Panc1 (cell line): Measurements from ENCODE around the gene GAL3ST2. TPM values are rescaled to one million over a fixed set of nuclear protein-coding genes. Genes with fewer than 3 reads are reported as not detected.

Experiments
- ATAC-seq: fragments of 200-7000 bp; cut with Tn5 transposase; 2 replicates; pipeline ENCODE4 v1.9.1; 2020; ENCODE audit warnings: mild to moderate bottlenecking, moderate library complexity
- BruUV-seq: library from RNA; stranded (reverse); fragments of 400-500 nt; replicated peaks from 2 replicates; lab custom pipeline; 2021; lab: Mats Ljungman, UMichigan
- CTCF ChIA-PET: fragments of 300-600 bp; sonication (Branson Sonifier 250); formaldehyde crosslinking; loops from one replicate; lab custom pipeline; 2022; ENCODE audit warnings: antibody characterized with exemption; lab: Charles Lee
- POLR2A ChIA-PET: fragments of 300-600 bp; sonication (Branson Sonifier 250); formaldehyde crosslinking; loops from one replicate; lab custom pipeline; 2022; ENCODE audit warnings: antibody characterized with exemption; lab: Charles Lee
- DNase-seq: peaks from one replicate; pipeline ENCODE4 v3.0.0-alpha.2; 2010; ENCODE audit warnings: low read depth, low spot score
- H3K27ac ChIP-seq: 2 replicates; pipeline ENCODE4 v1.5.1; 2011; ENCODE audit warnings: mild to moderate bottlenecking, low read length, inconsistent platforms
- H3K27me3 ChIP-seq: fragments of 200-500 bp; sonication (Bioruptor generic); 2 replicates; pipeline ENCODE4 v1.6.0; 2014; ENCODE audit warnings: low read length, inconsistent platforms; ENCODE audit not compliant: control insufficient read depth, insufficient read depth
- H3K36me3 ChIP-seq: fragments of 200-500 bp; sonication (Bioruptor generic); 2 replicates; pipeline ENCODE4 v1.5.1; 2014; ENCODE audit warnings: inconsistent platforms, mild to moderate bottlenecking, low read length, moderate library complexity; ENCODE audit not compliant: control insufficient read depth, insufficient read depth
- H3K4me1 ChIP-seq: 2 replicates; pipeline ENCODE4 v1.5.1; 2011; ENCODE audit warnings: inconsistent platforms, mild to moderate bottlenecking, low read length, moderate library complexity; ENCODE audit not compliant: control insufficient read depth, insufficient read depth
- H3K4me3 ChIP-seq, 2 experiments: 2 replicates each; pipeline ENCODE4 v1.5.1; 2011 to 2012; ENCODE audit warnings: low read depth in 2 of 2, low read length in 2 of 2, mild to moderate bottlenecking in 2 of 2, inconsistent platforms in 1 of 2, moderate library complexity in 1 of 2
- H3K9me3 ChIP-seq: fragments of 200-500 bp; sonication (Bioruptor generic); 2 replicates; pipeline ENCODE4 v1.5.1; 2014; ENCODE audit warnings: low read depth, mild to moderate bottlenecking, inconsistent platforms, low read length, moderate library complexity; ENCODE audit not compliant: control insufficient read depth, insufficient read depth
- CTCF ChIP-seq: fragments of 450-650 bp; IDR thresholded peaks from 2 replicates; pipeline ENCODE4 v1.5.1; 2017; ENCODE audit warnings: mild to moderate bottlenecking
- SIN3A ChIP-seq: IDR thresholded peaks from 2 replicates; pipeline ENCODE4 v1.6.1; 2012; ENCODE audit warnings: low read depth, mild to moderate bottlenecking, low read length, moderate library complexity, borderline replicate concordance; ENCODE audit not compliant: insufficient read depth
- TCF7L2 ChIP-seq: IDR thresholded peaks from 2 replicates; pipeline ENCODE4 v1.6.1; 2011; ENCODE audit warnings: mild to moderate bottlenecking, low read depth, low read length, inconsistent platforms
- in situ Hi-C: cut with HindIII; loops from 2 replicates; pipeline ENCODE4 v1.10.0; 2016; ENCODE audit warnings: low sequenced_read_pairs, low pct_unique_long_range_greater_than_20kb
- intact Hi-C: fragments of 100-400 bp; cut with micrococcal nuclease; formaldehyde crosslinking; loops from one replicate; pipeline ENCODE4 v1.10.0; 2022; ENCODE audit not compliant: unreplicated experiment
- total RNA-seq: library from RNA; stranded (reverse); gene quantifications from one replicate; pipeline ENCODE4 v1.2.1, GENCODE V29; 2021; ENCODE audit not compliant: unreplicated experiment
- TF ChIP-seq, protein P1 (sequence below), 2 experiments: IDR thresholded peaks; 2 replicates each; pipeline ENCODE4 v1.6.1; 2011 to 2012; ENCODE audit warnings: low read depth in 2 of 2, control low read depth in 1 of 2, low read length in 1 of 2, mild to moderate bottlenecking in 1 of 2, moderate library complexity in 1 of 2; ENCODE audit not compliant: insufficient read depth in 1 of 2

The GAL3ST2 gene
- total RNA-seq, 1 experiment from 2014 or later: 1.6 TPM

DNA sequence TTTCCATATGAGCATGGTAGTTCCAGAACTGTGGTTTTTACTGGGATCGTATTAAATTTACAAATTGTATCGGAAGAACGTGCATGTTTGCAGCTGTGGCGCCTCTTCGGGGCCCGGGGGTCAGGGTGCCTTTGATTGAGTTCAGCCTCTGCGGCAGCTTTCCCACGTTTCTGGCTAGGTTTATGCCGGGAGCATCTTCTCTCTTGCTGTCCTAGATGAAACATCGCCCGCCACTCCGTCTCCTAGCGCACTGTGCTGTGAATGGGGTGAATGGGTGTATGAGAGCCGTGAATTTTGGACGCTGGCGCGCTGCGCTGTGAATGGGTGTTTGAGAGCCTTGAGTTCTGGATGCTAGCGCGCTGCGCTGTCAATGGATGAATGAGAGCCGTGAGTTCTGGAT is 69.8 kb downstream of the GAL3ST2 start:
- no peak overlapping the region for H3K27ac ChIP-seq
- no peak for ATAC-seq
- intact Hi-C loops: no loop called here
- BruUV-seq: no TSS peak
- H3K4me3 ChIP-seq: no peak overlapping the region
- H3K36me3 ChIP-seq: no peaks in the 10 kb centered on the region
- ChIA-PET CTCF (no interaction called here), POLR2A (no interaction called here)
- H3K27me3 ChIP-seq: no peaks in the 10 kb centered on the region
- no peak for TF ChIP-seq SIN3A
- TF ChIP-seq, protein P1, sequence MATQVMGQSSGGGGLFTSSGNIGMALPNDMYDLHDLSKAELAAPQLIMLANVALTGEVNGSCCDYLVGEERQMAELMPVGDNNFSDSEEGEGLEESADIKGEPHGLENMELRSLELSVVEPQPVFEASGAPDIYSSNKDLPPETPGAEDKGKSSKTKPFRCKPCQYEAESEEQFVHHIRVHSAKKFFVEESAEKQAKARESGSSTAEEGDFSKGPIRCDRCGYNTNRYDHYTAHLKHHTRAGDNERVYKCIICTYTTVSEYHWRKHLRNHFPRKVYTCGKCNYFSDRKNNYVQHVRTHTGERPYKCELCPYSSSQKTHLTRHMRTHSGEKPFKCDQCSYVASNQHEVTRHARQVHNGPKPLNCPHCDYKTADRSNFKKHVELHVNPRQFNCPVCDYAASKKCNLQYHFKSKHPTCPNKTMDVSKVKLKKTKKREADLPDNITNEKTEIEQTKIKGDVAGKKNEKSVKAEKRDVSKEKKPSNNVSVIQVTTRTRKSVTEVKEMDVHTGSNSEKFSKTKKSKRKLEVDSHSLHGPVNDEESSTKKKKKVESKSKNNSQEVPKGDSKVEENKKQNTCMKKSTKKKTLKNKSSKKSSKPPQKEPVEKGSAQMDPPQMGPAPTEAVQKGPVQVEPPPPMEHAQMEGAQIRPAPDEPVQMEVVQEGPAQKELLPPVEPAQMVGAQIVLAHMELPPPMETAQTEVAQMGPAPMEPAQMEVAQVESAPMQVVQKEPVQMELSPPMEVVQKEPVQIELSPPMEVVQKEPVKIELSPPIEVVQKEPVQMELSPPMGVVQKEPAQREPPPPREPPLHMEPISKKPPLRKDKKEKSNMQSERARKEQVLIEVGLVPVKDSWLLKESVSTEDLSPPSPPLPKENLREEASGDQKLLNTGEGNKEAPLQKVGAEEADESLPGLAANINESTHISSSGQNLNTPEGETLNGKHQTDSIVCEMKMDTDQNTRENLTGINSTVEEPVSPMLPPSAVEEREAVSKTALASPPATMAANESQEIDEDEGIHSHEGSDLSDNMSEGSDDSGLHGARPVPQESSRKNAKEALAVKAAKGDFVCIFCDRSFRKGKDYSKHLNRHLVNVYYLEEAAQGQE (IDR thresholded peaks at IDR 0.05; ENCODE audit: insufficient read depth in 1 of 2, low read depth in 2 of 2, low read length in 1 of 2): no peak
- TF ChIP-seq CTCF: no peak
- peaks cover 5% of the 10 kb centered on the region; the same call in 1 of the 2 replicates for H3K4me1 ChIP-seq
- in situ Hi-C loops: no loop called here
- H3K9me3 ChIP-seq: no peaks in the 10 kb centered on the region
- DNase-seq: no peak

- H3K27me3 ChIP-seq: no peaks in the 10 kb centered on the region
These were observed 72.4 kb downstream of the GAL3ST2 start for GRCh38 chr2:241848761-241849615.

More at GRCh38 chr2:241848761-241849615, 72.4 kb downstream of the GAL3ST2 start:
- no peak for TF ChIP-seq TCF7L2
- no peak for TF ChIP-seq SIN3A
- no peak overlapping the region for H3K4me3 ChIP-seq
- intact Hi-C loops (no loop called here), in situ Hi-C loops (no loop called here)
- DNase-seq (no peak), ATAC-seq (no peak)
- H3K9me3 ChIP-seq: no peaks in the 10 kb centered on the region
- H3K27ac ChIP-seq: no peak overlapping the region
- H3K36me3 ChIP-seq: no peaks in the 10 kb centered on the region
- BruUV-seq: no TSS peak
- POLR2A ChIA-PET: no interaction called here
- CTCF ChIA-PET: no interaction called here
- 0 out of 2 replicates have a peak, but pooled peaks cover 5% of the 10 kb centered on the region for H3K4me1 ChIP-seq
